ENCODE results near the gene KCNMB2.
"Not testable (repeated sequence)": the region's sequence is repeated elsewhere in the genome, so short reads cannot be mapped to it uniquely, and the experiment has no call there.

The KCNMB2 gene

GRCh38 chr3:178736300-178736699 lies 200.1 kb downstream of the KCNMB2 start:
- H3K27ac ChIP-seq, result no peak overlapping the region
- TF ChIP-seq, protein P1, sequence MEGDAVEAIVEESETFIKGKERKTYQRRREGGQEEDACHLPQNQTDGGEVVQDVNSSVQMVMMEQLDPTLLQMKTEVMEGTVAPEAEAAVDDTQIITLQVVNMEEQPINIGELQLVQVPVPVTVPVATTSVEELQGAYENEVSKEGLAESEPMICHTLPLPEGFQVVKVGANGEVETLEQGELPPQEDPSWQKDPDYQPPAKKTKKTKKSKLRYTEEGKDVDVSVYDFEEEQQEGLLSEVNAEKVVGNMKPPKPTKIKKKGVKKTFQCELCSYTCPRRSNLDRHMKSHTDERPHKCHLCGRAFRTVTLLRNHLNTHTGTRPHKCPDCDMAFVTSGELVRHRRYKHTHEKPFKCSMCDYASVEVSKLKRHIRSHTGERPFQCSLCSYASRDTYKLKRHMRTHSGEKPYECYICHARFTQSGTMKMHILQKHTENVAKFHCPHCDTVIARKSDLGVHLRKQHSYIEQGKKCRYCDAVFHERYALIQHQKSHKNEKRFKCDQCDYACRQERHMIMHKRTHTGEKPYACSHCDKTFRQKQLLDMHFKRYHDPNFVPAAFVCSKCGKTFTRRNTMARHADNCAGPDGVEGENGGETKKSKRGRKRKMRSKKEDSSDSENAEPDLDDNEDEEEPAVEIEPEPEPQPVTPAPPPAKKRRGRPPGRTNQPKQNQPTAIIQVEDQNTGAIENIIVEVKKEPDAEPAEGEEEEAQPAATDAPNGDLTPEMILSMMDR (IDR thresholded peaks at IDR 0.05), result no peak
- TF ChIP-seq ZFX (IDR thresholded peaks at IDR 0.05; ENCODE audit: borderline replicate concordance), result no peak

DNA sequence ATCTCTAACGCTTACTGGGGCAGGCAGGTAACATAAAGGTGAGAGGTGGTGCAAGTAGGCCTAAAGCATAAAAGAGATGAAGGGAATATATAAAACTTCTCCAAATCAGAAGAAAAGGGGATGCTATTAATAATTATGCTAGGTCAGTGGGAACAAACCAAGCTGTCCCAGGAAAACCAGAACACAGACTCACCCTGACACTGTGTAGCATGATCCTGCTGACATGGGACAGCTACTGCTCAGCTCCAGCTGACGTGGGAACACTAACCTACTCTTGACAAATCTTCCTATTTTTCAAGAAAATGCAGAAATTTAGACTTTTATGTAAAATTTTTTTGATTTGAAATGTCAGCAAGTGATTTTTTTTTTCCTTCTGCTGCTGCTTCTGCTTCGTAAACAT lies 203.5 kb downstream of the KCNMB2 start:
- H3K27ac ChIP-seq, result no peak overlapping the region
- TF ChIP-seq ZFX (IDR thresholded peaks at IDR 0.05; ENCODE audit: borderline replicate concordance), result no peak
- TF ChIP-seq, protein P1 (IDR thresholded peaks at IDR 0.05), result no peak

DNA sequence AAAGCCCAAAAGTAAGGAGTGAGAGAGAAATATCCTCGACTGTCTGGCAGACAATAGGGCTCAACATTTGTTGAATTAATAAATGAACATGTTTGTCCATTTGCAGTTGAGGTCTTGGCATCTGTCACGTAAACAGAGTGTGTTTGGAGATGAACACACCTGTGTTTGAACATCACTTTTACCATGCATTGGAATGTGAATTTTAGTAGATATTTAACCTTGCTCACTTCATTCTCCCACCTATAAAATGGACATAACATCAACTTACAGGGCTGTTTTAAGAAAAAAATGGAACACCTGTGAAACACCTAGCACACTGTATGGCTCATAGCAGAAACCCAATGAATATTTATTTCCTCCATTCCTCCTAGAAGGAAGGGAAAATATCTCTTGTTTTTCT lies 204.8 kb downstream of the KCNMB2 start:
- TF ChIP-seq, protein P1 (IDR thresholded peaks at IDR 0.05), result no peak
- TF ChIP-seq ZFX (IDR thresholded peaks at IDR 0.05; ENCODE audit: borderline replicate concordance), result no peak
- H3K27ac ChIP-seq, result no peak overlapping the region

DNA sequence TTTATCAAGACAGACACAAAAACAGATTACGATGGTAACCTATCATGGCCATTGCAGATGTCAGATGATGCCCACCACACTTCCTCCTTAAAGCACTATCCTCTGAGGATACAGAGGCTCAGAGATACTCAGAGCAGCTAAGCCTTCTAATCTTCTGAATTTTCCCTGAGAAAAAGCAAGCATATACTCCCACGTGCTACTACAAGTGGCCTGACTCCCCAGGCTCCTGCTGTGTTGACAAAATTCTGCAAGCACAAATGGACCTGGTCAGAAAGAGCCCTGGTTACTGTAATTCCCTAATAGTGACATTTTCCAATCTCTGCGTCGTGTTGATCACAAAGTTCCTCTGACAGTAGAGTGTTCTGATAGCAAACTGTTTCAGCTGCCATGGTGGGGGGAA lies 207.1 kb downstream of the KCNMB2 start:
- TF ChIP-seq ZFX (IDR thresholded peaks at IDR 0.05; ENCODE audit: borderline replicate concordance), result no peak
- TF ChIP-seq, protein P1 (IDR thresholded peaks at IDR 0.05), result no peak

DNA sequence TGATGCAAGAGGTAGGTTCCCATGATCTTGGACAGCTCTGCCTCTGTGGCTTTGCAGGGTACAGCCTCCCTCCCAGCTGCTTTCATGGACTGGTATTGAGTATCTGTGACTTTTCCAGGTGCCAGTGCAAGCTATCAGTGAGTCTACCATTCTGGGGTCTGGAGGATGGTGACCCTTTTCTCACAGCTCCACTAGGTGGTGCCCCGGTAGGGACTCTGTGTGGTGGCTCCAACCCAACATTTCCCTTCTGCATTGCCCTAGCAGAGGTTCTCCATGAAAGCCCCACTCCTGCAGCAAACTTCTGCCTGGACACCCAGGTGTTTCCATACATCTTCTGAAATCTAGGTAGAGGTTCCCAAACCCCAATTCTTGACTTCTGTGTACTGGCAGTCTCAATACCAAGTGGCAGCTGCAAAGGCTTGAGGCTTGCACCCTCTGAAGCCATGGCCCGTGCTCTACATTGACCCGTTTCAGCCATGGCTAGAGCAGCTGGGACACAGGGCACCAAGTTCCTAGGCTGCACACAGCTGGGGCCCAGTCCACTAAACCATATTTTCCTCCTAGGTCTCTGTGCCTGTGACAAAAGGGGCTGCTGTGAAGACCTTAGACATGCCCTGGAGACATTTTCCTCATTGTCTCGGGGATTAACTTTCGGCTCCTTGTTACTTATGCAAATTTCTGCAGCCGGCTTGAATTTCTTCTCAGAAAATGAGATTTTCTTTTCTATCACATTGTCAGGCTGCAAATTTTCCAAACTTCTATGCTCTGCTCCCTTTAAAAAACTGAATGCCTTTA lies 209.8 kb downstream of the KCNMB2 start:
- H3K27ac ChIP-seq, result not testable (repeated sequence)

More for the DNA sequence above, 207.1 kb downstream of the KCNMB2 start:
- H3K27ac ChIP-seq, result no peak overlapping the region

DNA sequence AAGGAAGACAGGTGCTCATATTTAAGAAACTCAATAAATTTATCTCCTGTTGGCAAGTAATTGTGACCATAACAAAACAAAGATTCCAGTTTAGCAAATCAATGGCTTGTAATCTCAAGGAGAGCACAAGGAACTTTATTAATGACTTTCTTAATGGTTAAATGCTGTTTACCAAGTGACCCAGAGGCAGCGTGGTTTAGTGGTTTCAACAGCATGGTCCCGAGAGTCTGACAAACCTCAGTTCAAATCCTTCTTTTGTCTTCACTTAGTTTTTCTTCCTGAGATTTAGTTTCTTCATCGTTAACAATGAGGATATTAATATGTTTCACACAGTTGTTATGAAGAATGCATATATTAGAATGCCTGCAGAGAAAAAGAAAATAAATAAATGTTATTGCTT lies 212.6 kb downstream of the KCNMB2 start:
- H3K27ac ChIP-seq, result no peak overlapping the region
- TF ChIP-seq, protein P1 (IDR thresholded peaks at IDR 0.05), result no peak
- TF ChIP-seq ZFX (IDR thresholded peaks at IDR 0.05; ENCODE audit: borderline replicate concordance), result no peak

GRCh38 chr3:178749471-178749870 lies 213.2 kb downstream of the KCNMB2 start:
- H3K27ac ChIP-seq, result no peak overlapping the region
- no peak for TF ChIP-seq ZFX (IDR thresholded peaks at IDR 0.05; ENCODE audit: borderline replicate concordance)
- TF ChIP-seq, protein P1 (IDR thresholded peaks at IDR 0.05), result no peak

All from 22Rv1 (cell line).